ENCODE measurements around the gene FNBP1L. TPM values are rescaled to one million over a fixed set of nuclear protein-coding genes. Genes with fewer than 3 reads are reported as not detected.

Gene FNBP1L
- total and polyA plus RNA-seq, 2 of the 8 experiments (the other 6 are each of a cell fraction or from before 2014, with no cell fraction given) = 48.9 to 95.9 TPM

DNA sequence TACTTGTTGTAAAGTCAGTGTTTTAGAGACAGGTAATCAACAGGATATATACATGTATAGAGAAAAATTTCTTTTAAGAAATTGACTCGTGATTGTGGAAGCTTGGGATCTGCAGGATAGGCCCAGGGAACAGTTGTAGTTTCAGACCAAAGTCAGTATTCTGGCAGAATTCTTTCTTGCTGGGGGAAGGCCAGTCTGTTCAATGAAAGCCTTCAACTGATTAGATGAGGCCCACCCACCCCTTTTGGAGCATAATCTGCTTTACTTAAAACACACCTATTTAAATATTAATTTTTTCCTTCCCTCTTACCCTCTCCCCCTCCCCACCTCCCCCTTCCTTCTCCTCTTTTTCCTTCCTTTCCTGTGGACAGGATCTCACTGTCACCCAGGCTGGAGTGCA lies 48.0 kb downstream of the FNBP1L start:
- H4K8ac ChIP-seq (ENCODE audit: extremely low read depth, insufficient read depth, low read length) = no peak overlapping the region
- H3K4me3 ChIP-seq (ENCODE audit: extremely low read depth in 1 of 4, insufficient read depth in 2 of 4, low read depth in 3 of 4, low read length in 4 of 4) = no peak overlapping the region
- no peak overlapping the region for H2BK5ac ChIP-seq (ENCODE audit: low read depth, low read length)
- H3K4me2 ChIP-seq (ENCODE audit: insufficient read depth in 1 of 2, low read depth in 2 of 2, low read length in 2 of 2) = no peak overlapping the region
- H2AFZ ChIP-seq (ENCODE audit: low read length) = no peak overlapping the region
- no peak overlapping the region for H3K56ac ChIP-seq (replicated peaks; ENCODE audit: insufficient read length, low read depth, low read length)
- H3K27ac ChIP-seq (ENCODE audit: low read depth, low read length) = no peak overlapping the region
- peaks cover 2 to 4% of the 10 kb centered on the region in 2 experiments for H4K20me1 ChIP-seq (replicated peaks in 1 of 2; ENCODE audit: control insufficient read depth in 1 of 2, insufficient read depth in 2 of 2, low read length in 2 of 2)
- H3K36me3 ChIP-seq (ENCODE audit: control insufficient read depth in 2 of 4, insufficient read depth in 4 of 4, low read length in 3 of 4) = peaks cover 0 to 7% (median 1%) of the 10 kb centered on the region in 4 experiments; a peak in 2 of 8 replicates
- no peak overlapping the region for H3K23ac ChIP-seq (ENCODE audit: insufficient read length)
- H3K9me3 ChIP-seq (ENCODE audit: insufficient read depth in 2 of 2, low read depth in 1 of 2, low read length in 1 of 2) = no peaks in the 10 kb centered on the region
- no peak overlapping the region for H4K91ac ChIP-seq (replicated peaks; ENCODE audit: insufficient read length, low read length)
- FAIRE-seq (no peak), DNase-seq (ENCODE audit: low read depth in 1 of 2, low spot score in 2 of 2) (no peak)
- TF ChIP-seq JUN (IDR thresholded peaks at IDR 0.05; ENCODE audit: low read depth, low read length) = no peak
- no peak for TF ChIP-seq KDM5A (IDR thresholded peaks at IDR 0.05; ENCODE audit: low read length)
- TF ChIP-seq KDM1A (IDR thresholded peaks at IDR 0.05; ENCODE audit: borderline replicate concordance, low read length) = 0 out of 2 replicates have a peak, but pooled peaks have one; percentile 14
- no peak overlapping the region for H3K4ac ChIP-seq (replicated peaks; ENCODE audit: insufficient read length, low read depth, low read length)
- H3K4me1 ChIP-seq (replicated peaks in 1 of 4; ENCODE audit: control insufficient read depth in 3 of 4, insufficient read depth in 4 of 4, low read length in 3 of 4) = peaks cover 0 to 5% (median 2%) of the 10 kb centered on the region in 4 experiments; a peak in 3 of 7 replicates
- H2BK20ac ChIP-seq (ENCODE audit: low read length) = no peak overlapping the region
- H2AK5ac ChIP-seq (ENCODE audit: low read depth, low read length) = no peak overlapping the region
- H3K27me3 ChIP-seq (replicated peaks in 1 of 4; ENCODE audit: control insufficient read depth in 3 of 4, extremely low read depth in 1 of 4, insufficient read depth in 3 of 4, low read length in 3 of 4) = no peaks in the 10 kb centered on the region
- H3K14ac ChIP-seq (ENCODE audit: insufficient read length) = no peak overlapping the region
- 90% methylated on average over 1 of the region's 1 CpG; no CpG with 5 or more reads in 1 of the 2 experiments for WGBS, 2 experiments (ENCODE audit: extremely low coverage in 1 of 2, insufficient coverage in 1 of 2, insufficient read length in 1 of 2, insufficient replicate concordance in 2 of 2, low coverage in 1 of 2, low lambda C conversion rate in 2 of 2, missing lambda C conversion rate in 1 of 2)
- H2BK120ac ChIP-seq (replicated peaks; ENCODE audit: low read depth, low read length) = no peak overlapping the region
- H2BK15ac ChIP-seq (ENCODE audit: low read length) = no peak overlapping the region
- no peak overlapping the region for H4K5ac ChIP-seq (ENCODE audit: insufficient read length, low read depth, low read length)
- H2BK12ac ChIP-seq (ENCODE audit: low read depth, low read length) = no peak overlapping the region
- POLR2A ChIA-PET (ENCODE audit: partially characterized antibody) = interaction anchor here (1.0 kb wide), 1 partner anchor 10 kb away, joined by 3 read pairs; no protein-coding TSS in a partner anchor
- no peaks in the 10 kb centered on the region; the same call in 1 of the 2 replicates for H3K23me2 ChIP-seq (ENCODE audit: low read depth, low read length)
- H3K18ac ChIP-seq (ENCODE audit: extremely low read depth, low read length) = no peak overlapping the region
- no peak overlapping the region for H3K9ac ChIP-seq (replicated peaks in 1 of 4; ENCODE audit: extremely low read depth in 1 of 4, low read depth in 3 of 4, low read length in 3 of 4)
- peaks cover 18 to 99% of the 10 kb centered on the region in 2 experiments for H3K79me2 ChIP-seq (ENCODE audit: control insufficient read depth in 1 of 2, insufficient read depth in 2 of 2, low read length in 2 of 2)
- CTCF ChIA-PET (ENCODE audit: partially characterized antibody) = interaction anchor here (0.7 kb wide), 1 partner anchor 326 kb away, joined by 3 read pairs; no protein-coding TSS in a partner anchor
- peaks cover 6% of the 10 kb centered on the region; the same call in 1 of the 2 replicates for H3K79me1 ChIP-seq (ENCODE audit: low read depth, low read length)

Data from H1 (cell line).